H1 (cell line): ENCODE results near the gene VPS35L. TPM values are rescaled to one million over a fixed set of nuclear protein-coding genes. Genes with fewer than 3 reads are reported as not detected.

Source experiments
- CTCF ChIA-PET: fragments of 300-600 bp; sonication (Branson Sonifier 250); formaldehyde crosslinking; loops from one replicate; lab custom pipeline; 2021; ENCODE audit not compliant: partially characterized antibody; lab: Charles Lee
- POLR2A ChIA-PET: fragments of 300-600 bp; sonication (Branson Sonifier 250); formaldehyde crosslinking; loops from one replicate; lab custom pipeline; 2021; ENCODE audit warnings: inconsistent platforms; ENCODE audit not compliant: partially characterized antibody; lab: Charles Lee
- DNase-seq, 2 experiments: peaks; one replicate each; pipeline versions ENCODE4 v3.0.0 to v3.0.0-alpha.2; 2010 to 2022; ENCODE audit warnings: low spot score in 2 of 2, low read depth in 1 of 2, mixed read lengths in 1 of 2
- FAIRE-seq: peaks from 2 replicates; lab custom pipeline; 2011; peaks lifted over from hg19 to GRCh38; lab: Jason Lieb, UNC
- H2AFZ ChIP-seq: 2 replicates; pipeline ENCODE4 v1.8.1; 2012; ENCODE audit warnings: low read length, inconsistent platforms
- H2AK5ac ChIP-seq: 2 replicates; pipeline ENCODE4 v1.6.1; 2013; ENCODE audit warnings: low read depth, low read length
- H2BK120ac ChIP-seq: replicated peaks from 2 replicates; pipeline ENCODE3; 2013; ENCODE audit warnings: low read depth, low read length, inconsistent platforms
- H2BK12ac ChIP-seq: 2 replicates; pipeline ENCODE4 v1.6.1; 2013; ENCODE audit warnings: low read depth, low read length
- H2BK15ac ChIP-seq: 2 replicates; pipeline ENCODE4 v1.6.1; 2013; ENCODE audit warnings: low read length
- H2BK20ac ChIP-seq: 2 replicates; pipeline ENCODE4 v1.6.1; 2013; ENCODE audit warnings: low read length
- H2BK5ac ChIP-seq: 2 replicates; pipeline ENCODE4 v1.6.1; 2013; ENCODE audit warnings: low read depth, low read length
- H3K14ac ChIP-seq: 2 replicates; pipeline ENCODE4 v1.6.1; 2013; ENCODE audit warnings: inconsistent platforms; ENCODE audit not compliant: insufficient read length
- H3K18ac ChIP-seq: 2 replicates; pipeline ENCODE4 v1.6.1; 2013; ENCODE audit warnings: low read length; ENCODE audit errors: extremely low read depth
- H3K23ac ChIP-seq: 2 replicates; pipeline ENCODE4 v1.6.1; 2013; ENCODE audit warnings: inconsistent platforms; ENCODE audit not compliant: insufficient read length
- H3K23me2 ChIP-seq: 2 replicates; pipeline ENCODE4 v1.6.1; 2013; ENCODE audit warnings: low read depth, low read length
- H3K27ac ChIP-seq: 2 replicates; pipeline ENCODE4 v1.6.1; 2011; ENCODE audit warnings: low read depth, low read length, inconsistent platforms
- H3K27me3 ChIP-seq, 4 experiments: replicated peaks in 1 of 4; 1 replicate in 1 of 4; 2 replicates in 3 of 4; pipeline versions ENCODE4 v1.6.1 to v1.8.1; 2011 to 2013; ENCODE audit warnings: low read length in 3 of 4, mild to moderate bottlenecking in 3 of 4, inconsistent platforms in 2 of 4, mixed read lengths in 2 of 4, moderate library complexity in 1 of 4; ENCODE audit not compliant: control insufficient read depth in 3 of 4, insufficient read depth in 3 of 4; ENCODE audit errors: extremely low read depth in 1 of 4
- H3K36me3 ChIP-seq, 4 experiments: 2 replicates each; pipeline versions ENCODE4 v1.6.1 to v1.8.1; 2011 to 2013; ENCODE audit warnings: mild to moderate bottlenecking in 4 of 4, low read length in 3 of 4, moderate library complexity in 2 of 4, control low read depth in 1 of 4, inconsistent platforms in 1 of 4; ENCODE audit not compliant: insufficient read depth in 4 of 4, control insufficient read depth in 2 of 4
- H3K4ac ChIP-seq: replicated peaks from 2 replicates; pipeline ENCODE3; 2013; ENCODE audit warnings: low read length, low read depth, mixed read lengths, inconsistent platforms; ENCODE audit not compliant: insufficient read length
- H3K4me1 ChIP-seq, 4 experiments: replicated peaks in 1 of 4; 1 replicate in 1 of 4; 2 replicates in 3 of 4; pipeline versions ENCODE4 v1.6.1 to v1.8.1; 2011 to 2013; ENCODE audit warnings: low read length in 3 of 4, inconsistent platforms in 2 of 4, mixed read lengths in 1 of 4; ENCODE audit not compliant: insufficient read depth in 4 of 4, control insufficient read depth in 3 of 4
- H3K4me2 ChIP-seq, 2 experiments: 2 replicates each; pipeline versions ENCODE4 v1.6.1 to v1.8.1; 2011 to 2013; ENCODE audit warnings: low read depth in 2 of 2, low read length in 2 of 2, control low read depth in 1 of 2, inconsistent platforms in 1 of 2, mild to moderate bottlenecking in 1 of 2; ENCODE audit not compliant: insufficient read depth in 1 of 2
- H3K4me3 ChIP-seq, 4 experiments: fragments of 200-600, 300-600 bp in 1 of 4; sonication (generic), shearing (Covaris generic), sonication (Bioruptor Twin) in 1 of 4; 2 replicates each; pipeline versions ENCODE4 v1.5.1 to v1.8.1; 2011 to 2016; ENCODE audit warnings: low read length in 4 of 4, low read depth in 3 of 4, control low read depth in 2 of 4, inconsistent platforms in 2 of 4, mild to moderate bottlenecking in 2 of 4, mixed read lengths in 1 of 4, moderate library complexity in 1 of 4; ENCODE audit not compliant: insufficient read depth in 2 of 4; ENCODE audit errors: extremely low read depth in 1 of 4
- H3K56ac ChIP-seq: replicated peaks from 2 replicates; pipeline ENCODE3; 2013; ENCODE audit warnings: low read depth, mild to moderate bottlenecking, mixed read lengths, low read length, inconsistent platforms; ENCODE audit not compliant: insufficient read length
- H3K79me1 ChIP-seq: 2 replicates; pipeline ENCODE4 v1.6.1; 2013; ENCODE audit warnings: low read depth, low read length, control low read depth
- H3K79me2 ChIP-seq, 2 experiments: 2 replicates each; pipeline versions ENCODE4 v1.6.1 to v1.8.1; 2012 to 2013; ENCODE audit warnings: low read length in 2 of 2, mild to moderate bottlenecking in 2 of 2, inconsistent platforms in 1 of 2; ENCODE audit not compliant: insufficient read depth in 2 of 2, control insufficient read depth in 1 of 2
- H3K9ac ChIP-seq, 4 experiments: replicated peaks in 1 of 4; 1 replicate in 1 of 4; 2 replicates in 3 of 4; pipeline versions ENCODE4 v1.6.1 to v1.8.1; 2011 to 2013; ENCODE audit warnings: low read depth in 3 of 4, low read length in 3 of 4, control low read depth in 2 of 4, mild to moderate bottlenecking in 2 of 4, moderate library complexity in 2 of 4, inconsistent platforms in 1 of 4; ENCODE audit errors: extremely low read depth in 1 of 4
- H3K9me3 ChIP-seq, 2 experiments: 2 replicates each; pipeline versions ENCODE4 v1.6.1 to v1.8.1; 2012 to 2013; ENCODE audit warnings: mild to moderate bottlenecking in 2 of 2, moderate library complexity in 2 of 2, control low read depth in 1 of 2, inconsistent platforms in 1 of 2, low read depth in 1 of 2, low read length in 1 of 2, mixed read lengths in 1 of 2; ENCODE audit not compliant: insufficient read depth in 2 of 2
- H4K20me1 ChIP-seq, 2 experiments: replicated peaks in 1 of 2; 2 replicates each; pipeline versions ENCODE3 to v1.8.1; 2011 to 2013; ENCODE audit warnings: inconsistent platforms in 2 of 2, low read length in 2 of 2, mild to moderate bottlenecking in 1 of 2; ENCODE audit not compliant: insufficient read depth in 2 of 2, control insufficient read depth in 1 of 2
- H4K5ac ChIP-seq: 2 replicates; pipeline ENCODE4 v1.6.1; 2013; ENCODE audit warnings: low read length, low read depth, mixed read lengths, inconsistent platforms; ENCODE audit not compliant: insufficient read length
- H4K8ac ChIP-seq: 2 replicates; pipeline ENCODE4 v1.8.0; 2013; ENCODE audit warnings: mild to moderate bottlenecking, moderate library complexity, low read length, inconsistent platforms; ENCODE audit not compliant: insufficient read depth; ENCODE audit errors: extremely low read depth
- H4K91ac ChIP-seq: replicated peaks from 2 replicates; pipeline ENCODE3; 2013; ENCODE audit warnings: low read length, mixed read lengths, inconsistent platforms; ENCODE audit not compliant: insufficient read length
- TAF7 ChIP-seq: optimal IDR thresholded peaks from 2 replicates; pipeline ENCODE3; 2011; ENCODE audit warnings: low read depth, mild to moderate bottlenecking, inconsistent platforms, low read length, moderate library complexity, borderline replicate concordance
- WGBS, 2 experiments: shearing (Covaris generic) in 1 of 2; methylation state at CpG; one replicate each; pipeline versions ENCODE4 v1.1.6 to v1.1.7; 2013 to 2015; ENCODE audit warnings: low lambda C conversion rate in 2 of 2, mixed read lengths in 2 of 2, inconsistent platforms in 1 of 2, low coverage in 1 of 2, missing lambda C conversion rate in 1 of 2; ENCODE audit not compliant: insufficient replicate concordance in 2 of 2, insufficient coverage in 1 of 2, insufficient read length in 1 of 2; ENCODE audit errors: extremely low coverage in 1 of 2, missing lambda C conversion rate in 1 of 2; 5-methylcytosine and 5-hydroxymethylcytosine counted together
- polyA plus RNA-seq, 7 experiments: library from polyadenylated mRNA; depleted of rRNA in 3 of 7; stranded (reverse) in 5 of 7; unstranded in 2 of 7; fragments of >200 nt in 5 of 7; fragments of 200-250 nt in 2 of 7; gene quantifications; 1 replicate in 5 of 7; 2 replicates in 1 of 7; 4 replicates in 1 of 7; pipeline versions ENCODE4 v1.2.1 to v1.2.3, GENCODE V29; 2011 to 2013; ENCODE audit warnings: missing spikeins in 2 of 7, mixed read lengths in 2 of 7
- total RNA-seq: library from RNA; stranded (reverse); fragmentation: NEBNext Ultra II Directional; extraction: Animal tissue kit (Norgen Biotek cat#: 25700); gene quantifications from 2 replicates; pipeline ENCODE4 v1.2.1, GENCODE V29; 2021

Gene VPS35L
- total and polyA plus RNA-seq, 2 of the 8 experiments (the other 6 are each of a cell fraction or from before 2014, with no cell fraction given) = 31.5 to 57.1 TPM

DNA sequence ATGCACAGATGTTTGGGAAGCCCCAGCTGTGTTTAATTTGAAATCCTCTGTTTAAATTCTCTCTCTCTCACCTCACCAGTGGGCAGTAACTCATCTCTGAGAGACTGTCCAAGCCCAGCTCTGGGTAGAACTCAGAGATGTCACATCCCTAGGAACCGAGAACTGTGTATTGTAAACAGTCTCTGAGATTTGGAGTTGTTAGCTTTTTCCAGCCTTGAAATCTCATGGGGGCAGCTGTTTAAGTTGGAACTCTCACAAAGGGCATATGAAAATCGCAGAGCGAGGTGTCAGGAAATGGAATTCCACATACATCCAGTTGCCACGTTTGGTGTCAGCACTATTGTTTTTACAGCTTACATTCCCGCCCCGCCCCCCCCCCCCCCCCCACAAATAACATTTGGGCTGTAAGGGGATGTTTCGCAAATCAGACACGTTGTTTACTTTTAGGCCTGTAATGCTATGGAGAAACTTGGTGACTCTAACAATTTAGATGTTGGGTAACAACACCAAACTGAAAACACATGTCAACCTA is 34.3 kb downstream of the VPS35L start:
- H3K14ac ChIP-seq = no peak overlapping the region
- no peak overlapping the region for H2BK5ac ChIP-seq
- no peak overlapping the region for H3K4ac ChIP-seq
- H2BK20ac ChIP-seq = no peak overlapping the region
- no peak overlapping the region for H2AK5ac ChIP-seq
- H3K4me2 ChIP-seq = no peak overlapping the region
- H4K5ac ChIP-seq = no peak overlapping the region
- no peak overlapping the region for H3K23ac ChIP-seq
- H3K79me2 ChIP-seq = no peaks in the 10 kb centered on the region
- no peak overlapping the region for H3K9ac ChIP-seq
- H3K23me2 ChIP-seq = no peaks in the 10 kb centered on the region
- CTCF ChIA-PET = interaction anchor here (0.7 to 7.2 kb wide), 4 partner anchors 9 to 58 kb away, joined by 3 to 91 read pairs (median 3); no protein-coding TSS in a partner anchor
- H4K91ac ChIP-seq = no peak overlapping the region
- no peak for DNase-seq
- no peak overlapping the region for H3K18ac ChIP-seq
- H3K4me1 ChIP-seq = peaks cover 0 to 2% (median under 1%) of the 10 kb centered on the region in 4 experiments; a peak in 2 of 7 replicates
- no peak overlapping the region for H3K56ac ChIP-seq
- no peak for FAIRE-seq
- H3K27ac ChIP-seq = no peak overlapping the region
- H3K36me3 ChIP-seq = peaks cover 0 to 14% (median 7%) of the 10 kb centered on the region in 4 experiments; a peak in 3 of 8 replicates
- no peak overlapping the region for H2BK12ac ChIP-seq
- TF ChIP-seq TAF7 = no peak
- H2BK15ac ChIP-seq = no peak overlapping the region
- H2AFZ ChIP-seq = no peak overlapping the region
- no peak overlapping the region for H3K4me3 ChIP-seq
- POLR2A ChIA-PET = no interaction called here
- H3K27me3 ChIP-seq = no peaks in the 10 kb centered on the region
- H3K9me3 ChIP-seq = no peaks in the 10 kb centered on the region
- WGBS, 2 experiments = 78% methylated on average over 6 of the region's 8 CpGs; no CpG with 5 or more reads in 1 of the 2 experiments
- H4K20me1 ChIP-seq = no peaks in the 10 kb centered on the region
- no peak overlapping the region for H2BK120ac ChIP-seq
- no peaks in the 10 kb centered on the region for H3K79me1 ChIP-seq
- H4K8ac ChIP-seq = no peak overlapping the region
